ENCODE measurements around the gene DCAF11.

Gene DCAF11

GRCh38 chr14:24083462-24083861 lies 31.1 kb upstream of the DCAF11 start:
- CTCF ChIA-PET = interaction anchor here (6.0 kb wide), 1 partner anchor 8 kb away, joined by 77 read pairs; the partner anchor contains the start of gene PCK2
- no peaks in the 10 kb centered on the region for H3K36me3 ChIP-seq (ENCODE audit: control insufficient read depth in 2 of 2, insufficient read depth in 1 of 2, low read length in 2 of 2)
- TF ChIP-seq WT1 (tag by site-specific recombination; IDR thresholded peaks at IDR 0.05) (no peak), MEIS1 (CRISPR knock-in tag; IDR thresholded peaks at IDR 0.05; ENCODE audit: borderline replicate concordance) (no peak), ZNF324 (tag by site-specific recombination; IDR thresholded peaks at IDR 0.05) (no peak)
- peaks cover 7% of the 10 kb centered on the region; the same call in 1 of the 2 replicates for H3K4me1 ChIP-seq (ENCODE audit: control insufficient read depth, insufficient read depth, low read length)
- H3K9me3 ChIP-seq (ENCODE audit: control insufficient read depth, insufficient read depth, low read depth, low read length) = no peaks in the 10 kb centered on the region
- H3K4me3 ChIP-seq (ENCODE audit: low read depth, low read length) = no peak overlapping the region
- no peak overlapping the region for H3K27ac ChIP-seq (ENCODE audit: extremely low read depth, low read depth, low read length)
- POLR2A ChIA-PET = interaction anchor here (1.3 kb wide), 1 partner anchor 31 kb away, joined by 3 read pairs; no protein-coding TSS in a partner anchor

- Histone ChIP-seq H3K4me3 (ENCODE audit: low read depth, low read length) (no peak overlapping the region), H3K9me3 (ENCODE audit: control insufficient read depth, insufficient read depth, low read depth, low read length) (no peaks in the 10 kb centered on the region), H3K27ac (ENCODE audit: extremely low read depth, low read depth, low read length) (no peak overlapping the region), H3K4me1 (ENCODE audit: control insufficient read depth, insufficient read depth, low read length) (peaks cover 7% of the 10 kb centered on the region; the same call in 1 of the 2 replicates), H3K36me3 (ENCODE audit: control insufficient read depth in 2 of 2, insufficient read depth in 1 of 2, low read length in 2 of 2) (no peaks in the 10 kb centered on the region)
- TF ChIP-seq ZNF266 (tag by site-specific recombination; IDR thresholded peaks at IDR 0.05; ENCODE audit: low read depth) = no peak
- no peak for TF ChIP-seq ZNF544 (tag by site-specific recombination; IDR thresholded peaks at IDR 0.05)
- TF ChIP-seq HIC1 (tag by site-specific recombination; IDR thresholded peaks at IDR 0.05) = no peak
- TF ChIP-seq ZNF701 (tag by site-specific recombination; IDR thresholded peaks at IDR 0.05) = no peak
- no peak for TF ChIP-seq ZNF585B (tag by site-specific recombination; IDR thresholded peaks at IDR 0.05)
- no peak for TF ChIP-seq ZSCAN30 (tag by site-specific recombination; IDR thresholded peaks at IDR 0.05)
- TF ChIP-seq, protein P1, sequence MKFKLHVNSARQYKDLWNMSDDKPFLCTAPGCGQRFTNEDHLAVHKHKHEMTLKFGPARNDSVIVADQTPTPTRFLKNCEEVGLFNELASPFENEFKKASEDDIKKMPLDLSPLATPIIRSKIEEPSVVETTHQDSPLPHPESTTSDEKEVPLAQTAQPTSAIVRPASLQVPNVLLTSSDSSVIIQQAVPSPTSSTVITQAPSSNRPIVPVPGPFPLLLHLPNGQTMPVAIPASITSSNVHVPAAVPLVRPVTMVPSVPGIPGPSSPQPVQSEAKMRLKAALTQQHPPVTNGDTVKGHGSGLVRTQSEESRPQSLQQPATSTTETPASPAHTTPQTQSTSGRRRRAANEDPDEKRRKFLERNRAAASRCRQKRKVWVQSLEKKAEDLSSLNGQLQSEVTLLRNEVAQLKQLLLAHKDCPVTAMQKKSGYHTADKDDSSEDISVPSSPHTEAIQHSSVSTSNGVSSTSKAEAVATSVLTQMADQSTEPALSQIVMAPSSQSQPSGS (tag by site-specific recombination; IDR thresholded peaks at IDR 0.05; ENCODE audit: low read depth) = no peak
- no peak for TF ChIP-seq ZBTB6 (tag by site-specific recombination; IDR thresholded peaks at IDR 0.05)
- TF ChIP-seq, protein P2, sequence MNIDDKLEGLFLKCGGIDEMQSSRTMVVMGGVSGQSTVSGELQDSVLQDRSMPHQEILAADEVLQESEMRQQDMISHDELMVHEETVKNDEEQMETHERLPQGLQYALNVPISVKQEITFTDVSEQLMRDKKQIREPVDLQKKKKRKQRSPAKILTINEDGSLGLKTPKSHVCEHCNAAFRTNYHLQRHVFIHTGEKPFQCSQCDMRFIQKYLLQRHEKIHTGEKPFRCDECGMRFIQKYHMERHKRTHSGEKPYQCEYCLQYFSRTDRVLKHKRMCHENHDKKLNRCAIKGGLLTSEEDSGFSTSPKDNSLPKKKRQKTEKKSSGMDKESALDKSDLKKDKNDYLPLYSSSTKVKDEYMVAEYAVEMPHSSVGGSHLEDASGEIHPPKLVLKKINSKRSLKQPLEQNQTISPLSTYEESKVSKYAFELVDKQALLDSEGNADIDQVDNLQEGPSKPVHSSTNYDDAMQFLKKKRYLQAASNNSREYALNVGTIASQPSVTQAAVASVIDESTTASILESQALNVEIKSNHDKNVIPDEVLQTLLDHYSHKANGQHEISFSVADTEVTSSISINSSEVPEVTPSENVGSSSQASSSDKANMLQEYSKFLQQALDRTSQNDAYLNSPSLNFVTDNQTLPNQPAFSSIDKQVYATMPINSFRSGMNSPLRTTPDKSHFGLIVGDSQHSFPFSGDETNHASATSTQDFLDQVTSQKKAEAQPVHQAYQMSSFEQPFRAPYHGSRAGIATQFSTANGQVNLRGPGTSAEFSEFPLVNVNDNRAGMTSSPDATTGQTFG (tag by site-specific recombination; IDR thresholded peaks at IDR 0.05; ENCODE audit: borderline replicate concordance) = no peak
- ChIA-PET POLR2A (interaction anchor here (1.5 kb wide), 1 partner anchor 10 kb away, joined by 8 read pairs; the partner anchor contains the start of gene PCK2), CTCF (interaction anchor here (0.8 to 3.0 kb wide), 3 partner anchors 9 to 26 kb away, joined by 4 to 18 read pairs (median 6); no protein-coding TSS in a partner anchor)
Observed at GRCh38 chr14:24084440-24084839, 30.1 kb upstream of the DCAF11 start.

GRCh38 chr14:24085215-24085614 lies 29.4 kb upstream of the DCAF11 start:
- H3K4me1 ChIP-seq (ENCODE audit: control insufficient read depth, insufficient read depth, low read length) = peaks cover 7% of the 10 kb centered on the region; the same call in 1 of the 2 replicates
- H3K36me3 ChIP-seq (ENCODE audit: control insufficient read depth in 2 of 2, insufficient read depth in 1 of 2, low read length in 2 of 2) = no peaks in the 10 kb centered on the region
- H3K4me3 ChIP-seq (ENCODE audit: low read depth, low read length) = no peak overlapping the region
- no peaks in the 10 kb centered on the region for H3K9me3 ChIP-seq (ENCODE audit: control insufficient read depth, insufficient read depth, low read depth, low read length)
- H3K27ac ChIP-seq (ENCODE audit: extremely low read depth, low read depth, low read length) = no peak overlapping the region
- ChIA-PET POLR2A (interaction anchor here (1.5 kb wide), 1 partner anchor 9 kb away, joined by 8 read pairs; the partner anchor contains the start of gene PCK2), CTCF (interaction anchor here (1.0 to 3.0 kb wide), 3 partner anchors 8 to 27 kb away, joined by 4 to 18 read pairs (median 4); no protein-coding TSS in a partner anchor)
- TF ChIP-seq, protein P1 (tag by site-specific recombination; IDR thresholded peaks at IDR 0.05; ENCODE audit: low read depth) = no peak
- TF ChIP-seq OVOL3 (tag by site-specific recombination; IDR thresholded peaks at IDR 0.05) = no peak
- TF ChIP-seq ZNF248 (tag by site-specific recombination; IDR thresholded peaks at IDR 0.05) = no peak
- TF ChIP-seq ZNF23 (tag by site-specific recombination; IDR thresholded peaks at IDR 0.05; ENCODE audit: borderline replicate concordance) = no peak
- no peak for TF ChIP-seq ZNF335 (tag by site-specific recombination; conservative IDR thresholded peaks at IDR 0.05)
- TF ChIP-seq ZNF416 (tag by site-specific recombination; IDR thresholded peaks at IDR 0.05) = no peak
